WERI-Rb-1 (cell line): ENCODE measurements around the gene NATD1.
"Not testable (repeated sequence)": the region's sequence is repeated elsewhere in the genome, so short reads cannot be mapped to it uniquely, and the experiment has no call there.

Experiments
- DNase-seq: peaks from one replicate; pipeline ENCODE4 v3.0.0-alpha.2; 2020
- H3K27ac ChIP-seq: fragments of 250-450 bp; sonication (Bioruptor Pico); 2 replicates; pipeline ENCODE4 v1.5.1; 2020; ENCODE audit warnings: mild to moderate bottlenecking, moderate library complexity
- H3K27me3 ChIP-seq: fragments of 250-450 bp; sonication (Bioruptor Pico); 2 replicates; pipeline ENCODE4 v1.5.1; 2021; ENCODE audit warnings: mild to moderate bottlenecking, low read depth, moderate library complexity; ENCODE audit not compliant: insufficient read depth, severe bottlenecking
- H3K36me3 ChIP-seq: fragments of 250-450 bp; sonication (Bioruptor Pico); 2 replicates; pipeline ENCODE4 v1.5.1; 2020; ENCODE audit warnings: mild to moderate bottlenecking, moderate library complexity
- H3K4me3 ChIP-seq: 2 replicates; pipeline ENCODE4 v1.5.1; 2011; ENCODE audit warnings: low read depth, mild to moderate bottlenecking, control low read depth, low read length
- H3K9me3 ChIP-seq: fragments of 250-450 bp; sonication (Bioruptor Pico); 2 replicates; pipeline ENCODE4 v1.5.1; 2021; ENCODE audit warnings: mild to moderate bottlenecking, moderate library complexity; ENCODE audit not compliant: severe bottlenecking
- CTCF ChIP-seq: IDR thresholded peaks from 2 replicates; pipeline ENCODE4 v1.5.1; 2011; ENCODE audit warnings: low read depth, mild to moderate bottlenecking, control low read depth, inconsistent platforms, low read length

Gene NATD1

GRCh38 chr17:21198411-21198810 lies 54.8 kb downstream of the NATD1 start:
- TF ChIP-seq CTCF: no peak
- Histone ChIP-seq H3K27ac (no peak overlapping the region), H3K9me3 (no peaks in the 10 kb centered on the region), H3K27me3 (no peaks in the 10 kb centered on the region), H3K36me3 (peaks cover 43% of the 10 kb centered on the region), H3K4me3 (no peak overlapping the region)
- DNase-seq: no peak

GRCh38 chr17:21196126-21196525 lies 57.1 kb downstream of the NATD1 start:
- no peak overlapping the region for H3K4me3 ChIP-seq
- H3K9me3 ChIP-seq: no peaks in the 10 kb centered on the region
- TF ChIP-seq CTCF: no peak
- no peaks in the 10 kb centered on the region for H3K27me3 ChIP-seq
- peaks cover 33% of the 10 kb centered on the region for H3K36me3 ChIP-seq
- H3K27ac ChIP-seq: no peak overlapping the region
- no peak for DNase-seq

- Histone ChIP-seq H3K36me3 (peaks cover 28% of the 10 kb centered on the region), H3K9me3 (no peaks in the 10 kb centered on the region), H3K27me3 (no peaks in the 10 kb centered on the region), H3K27ac (no peak overlapping the region), H3K4me3 (no peak overlapping the region)
- no peak for DNase-seq
- TF ChIP-seq CTCF: no peak
Measured at GRCh38 chr17:21194703-21195102, 58.5 kb downstream of the NATD1 start.

DNA sequence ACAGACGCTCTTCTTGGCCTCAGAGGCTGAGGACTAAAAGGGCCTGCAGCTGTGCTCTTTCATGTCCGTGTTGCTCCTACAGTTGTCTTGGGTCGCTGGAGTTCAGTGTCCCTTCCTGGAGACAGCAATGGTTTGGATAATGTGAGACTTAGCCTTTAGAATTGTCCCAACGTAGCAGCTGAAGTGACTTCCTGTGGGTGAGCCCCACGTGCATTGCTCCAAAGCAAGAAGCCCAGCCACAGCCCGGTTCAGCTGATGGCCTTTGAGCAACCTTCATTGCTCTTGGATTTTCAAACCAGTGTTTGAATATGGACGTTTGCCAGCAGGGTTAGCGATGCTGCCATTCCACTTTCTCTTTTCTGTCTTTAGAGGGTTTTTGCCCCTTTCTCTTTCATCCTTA lies 59.0 kb downstream of the NATD1 start:
- no peak overlapping the region for H3K27ac ChIP-seq
- no peak overlapping the region for H3K4me3 ChIP-seq

DNA sequence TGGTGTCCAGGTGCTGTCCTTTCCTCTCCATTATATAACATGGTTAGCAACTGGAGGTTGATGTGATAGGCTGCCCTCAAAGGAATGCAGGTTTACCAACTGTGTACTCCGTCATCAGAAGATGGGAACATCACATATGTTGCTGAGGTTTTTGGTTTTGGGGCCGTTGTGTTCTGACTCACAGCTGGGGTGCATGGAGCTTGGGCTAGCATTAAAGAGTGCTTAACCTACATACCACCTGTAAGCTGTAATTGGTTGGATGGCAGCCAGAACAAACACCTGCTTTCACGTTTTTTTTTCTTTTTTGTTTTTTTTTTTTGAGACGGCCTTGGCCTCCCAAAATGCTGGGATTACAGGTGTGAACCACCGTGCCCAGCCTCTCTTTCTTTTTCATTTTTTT lies 60.2 kb downstream of the NATD1 start:
- Histone ChIP-seq H3K4me3 (no peak overlapping the region), H3K9me3 (no peaks in the 10 kb centered on the region), H3K27ac (no peak overlapping the region), H3K27me3 (no peaks in the 10 kb centered on the region), H3K36me3 (peaks cover 21% of the 10 kb centered on the region)
- DNase-seq: no peak
- no peak for TF ChIP-seq CTCF

More for the DNA sequence above, 59.0 kb downstream of the NATD1 start:
- DNase-seq: no peak
- H3K27me3 ChIP-seq: no peaks in the 10 kb centered on the region
- H3K36me3 ChIP-seq: peaks cover 28% of the 10 kb centered on the region
- H3K9me3 ChIP-seq: no peaks in the 10 kb centered on the region
- TF ChIP-seq CTCF: no peak

DNA sequence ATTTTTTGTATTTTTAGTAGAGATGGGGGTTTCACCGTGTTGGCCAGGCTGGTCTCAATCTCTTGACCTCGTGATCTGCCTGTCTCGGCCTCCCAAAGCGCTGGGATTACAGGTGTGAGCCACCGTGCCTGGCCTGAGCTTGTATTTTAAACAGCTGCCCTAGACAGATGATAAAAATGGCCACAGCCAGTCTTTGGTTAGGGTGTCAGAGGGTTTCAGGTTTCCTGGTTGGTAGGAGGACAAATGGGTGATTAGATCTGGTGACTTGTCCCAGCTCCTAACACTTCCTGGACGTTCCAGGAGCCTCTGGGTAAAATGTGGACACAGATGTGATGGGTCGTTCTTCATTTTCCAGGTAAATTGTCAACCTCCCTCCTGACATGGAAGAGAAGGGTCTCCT lies 60.8 kb downstream of the NATD1 start:
- H3K9me3 ChIP-seq, H3K4me3 ChIP-seq, H3K27ac ChIP-seq, DNase-seq, H3K27me3 ChIP-seq: not testable (repeated sequence)
- H3K36me3 ChIP-seq: peaks cover 15% of the 10 kb centered on the region
